GM18511 (cell line): ENCODE results near the gene IQCM.
A peak's percentile ranks its signal among the peaks of the same experiment; 100 is the strongest.
"Not testable (repeated sequence)": the region's sequence is repeated elsewhere in the genome, so short reads cannot be mapped to it uniquely, and the experiment has no call there.

Experiments
- ATAC-seq: cut with Tn5 transposase; IDR thresholded peaks from one replicate; pipeline ENCODE4 v1.9.1; 2021; ENCODE audit warnings: mild to moderate bottlenecking, moderate library complexity; ENCODE audit not compliant: unreplicated experiment

The IQCM gene

GRCh38 chr4:149604827-149605226 is 210.8 kb downstream of the IQCM start:
- no peak for ATAC-seq

- no peak for ATAC-seq
Measured at GRCh38 chr4:149595500-149595899, 220.1 kb downstream of the IQCM start.

- ATAC-seq = no peak
Measured at GRCh38 chr4:149589826-149590225, 225.8 kb downstream of the IQCM start.

- ATAC-seq = no peak
Measured at GRCh38 chr4:149584722-149585121, 230.9 kb downstream of the IQCM start.

GRCh38 chr4:149574971-149575370 is 240.7 kb downstream of the IQCM start:
- ATAC-seq = peak; percentile 84

GRCh38 chr4:149572716-149573115 is 242.9 kb downstream of the IQCM start:
- no peak for ATAC-seq

- ATAC-seq = no peak
Measured at GRCh38 chr4:149555799-149556198, 259.8 kb downstream of the IQCM start.

- ATAC-seq = no peak
Measured at GRCh38 chr4:149555146-149555545, 260.5 kb downstream of the IQCM start.

GRCh38 chr4:149553959-149554520 is 261.6 kb downstream of the IQCM start:
- ATAC-seq = no peak

GRCh38 chr4:149552601-149553000 is 263.0 kb downstream of the IQCM start:
- no peak for ATAC-seq

- ATAC-seq = no peak
Measured at GRCh38 chr4:149549911-149550310, 265.7 kb downstream of the IQCM start.

GRCh38 chr4:149534779-149535178 is 280.9 kb downstream of the IQCM start:
- no peak for ATAC-seq

GRCh38 chr4:149531861-149532260 is 283.8 kb downstream of the IQCM start:
- no peak for ATAC-seq

GRCh38 chr4:149523039-149523438 is 292.6 kb downstream of the IQCM start:
- ATAC-seq = no peak

- ATAC-seq = no peak
Measured at GRCh38 chr4:149521611-149522425, 293.8 kb downstream of the IQCM start.

- no peak for ATAC-seq
Measured at GRCh38 chr4:149518471-149518870, 297.2 kb downstream of the IQCM start.

- ATAC-seq = no peak
Measured at GRCh38 chr4:149513081-149513480, 302.6 kb downstream of the IQCM start.

GRCh38 chr4:149512501-149512900 is 303.1 kb downstream of the IQCM start:
- ATAC-seq = no peak

GRCh38 chr4:149511558-149512298 is 303.9 kb downstream of the IQCM start:
- no peak for ATAC-seq

GRCh38 chr4:149507309-149507708 is 308.3 kb downstream of the IQCM start:
- not testable (repeated sequence) for ATAC-seq

GRCh38 chr4:149500806-149501205 is 314.8 kb downstream of the IQCM start:
- no peak for ATAC-seq

- ATAC-seq = no peak
Measured at GRCh38 chr4:149499726-149500125, 315.9 kb downstream of the IQCM start.
